ENCODE measurements around the gene TMEM44. TPM values are rescaled to one million over a fixed set of nuclear protein-coding genes. Genes with fewer than 3 reads are reported as not detected.

Gene TMEM44
- total and polyA plus RNA-seq, 11 donors: 3.8 to 8.5 (median 4.7) TPM

DNA sequence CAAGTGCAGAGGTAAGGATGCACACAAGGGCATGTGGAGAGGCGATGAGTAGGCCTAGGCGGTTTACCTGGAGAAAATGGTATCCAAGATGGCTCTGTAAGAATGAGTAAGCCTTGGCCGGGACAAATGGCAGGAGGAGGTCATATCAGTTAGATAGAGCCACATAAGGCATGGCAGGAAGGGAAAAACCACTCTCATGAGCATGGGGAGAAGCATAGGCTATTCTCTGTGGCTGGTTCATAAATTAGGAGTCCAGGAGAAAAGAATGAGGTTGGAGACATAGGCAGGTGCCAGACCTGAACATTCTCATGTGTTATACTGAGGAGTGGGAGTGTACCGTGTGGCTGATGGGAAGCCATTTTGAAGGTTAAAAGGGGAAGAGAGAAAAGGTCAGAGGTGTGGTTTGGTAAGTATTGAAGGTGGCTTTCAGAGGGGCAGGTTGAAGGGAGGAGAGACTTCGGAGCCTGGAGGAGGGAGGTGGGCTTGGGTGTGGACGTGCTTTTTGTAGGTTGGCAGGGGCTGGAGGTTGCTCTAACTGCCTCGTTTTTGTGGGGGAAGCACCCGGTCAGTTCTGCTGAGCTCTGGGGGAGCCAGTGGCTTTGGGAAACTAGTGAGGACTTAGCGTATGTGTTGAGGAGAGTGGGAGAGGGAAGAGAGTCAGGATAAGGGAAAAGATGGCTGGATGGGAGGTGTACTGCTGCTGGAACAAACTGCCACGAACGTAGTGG, 47.8 kb upstream of the TMEM44 start:
- no peaks in the 10 kb centered on the region for H3K27me3 ChIP-seq
- H3K4me1 ChIP-seq: peaks cover 4 to 23% (median 13%) of the 10 kb centered on the region in 12 donors
- no peak for DNase-seq
- no peak overlapping the region for H3K4me3 ChIP-seq
- no peak overlapping the region for H3K27ac ChIP-seq
- WGBS, 4 donors: 73 to 83% (median 79%) methylated on average over 11 of the region's 11 CpGs
- ATAC-seq: no peak
- H3K36me3 ChIP-seq: no peaks in the 10 kb centered on the region
- no peak for TF ChIP-seq POLR2A (IDR thresholded peaks at IDR 0.05)
- TF ChIP-seq, protein P1, sequence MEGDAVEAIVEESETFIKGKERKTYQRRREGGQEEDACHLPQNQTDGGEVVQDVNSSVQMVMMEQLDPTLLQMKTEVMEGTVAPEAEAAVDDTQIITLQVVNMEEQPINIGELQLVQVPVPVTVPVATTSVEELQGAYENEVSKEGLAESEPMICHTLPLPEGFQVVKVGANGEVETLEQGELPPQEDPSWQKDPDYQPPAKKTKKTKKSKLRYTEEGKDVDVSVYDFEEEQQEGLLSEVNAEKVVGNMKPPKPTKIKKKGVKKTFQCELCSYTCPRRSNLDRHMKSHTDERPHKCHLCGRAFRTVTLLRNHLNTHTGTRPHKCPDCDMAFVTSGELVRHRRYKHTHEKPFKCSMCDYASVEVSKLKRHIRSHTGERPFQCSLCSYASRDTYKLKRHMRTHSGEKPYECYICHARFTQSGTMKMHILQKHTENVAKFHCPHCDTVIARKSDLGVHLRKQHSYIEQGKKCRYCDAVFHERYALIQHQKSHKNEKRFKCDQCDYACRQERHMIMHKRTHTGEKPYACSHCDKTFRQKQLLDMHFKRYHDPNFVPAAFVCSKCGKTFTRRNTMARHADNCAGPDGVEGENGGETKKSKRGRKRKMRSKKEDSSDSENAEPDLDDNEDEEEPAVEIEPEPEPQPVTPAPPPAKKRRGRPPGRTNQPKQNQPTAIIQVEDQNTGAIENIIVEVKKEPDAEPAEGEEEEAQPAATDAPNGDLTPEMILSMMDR (IDR thresholded peaks at IDR 0.05): no peak
- no peaks in the 10 kb centered on the region for H3K9me3 ChIP-seq
- intact Hi-C loops (cut with DNase I): loop anchor here in 9 of 10 donors (5.0 to 10.0 kb wide), 11 partner anchors 204 to 844 kb away; no protein-coding TSS in a partner anchor

- peaks cover 0 to 22% (median 6%) of the 10 kb centered on the region in 12 donors for H3K4me1 ChIP-seq
- WGBS, 4 donors: 82 to 88% (median 84%) methylated on average over 1 of the region's 1 CpG
- H3K27ac ChIP-seq: no peak overlapping the region
- DNase-seq (no peak), ATAC-seq (no peak)
- no peaks in the 10 kb centered on the region for H3K9me3 ChIP-seq
- no peaks in the 10 kb centered on the region for H3K36me3 ChIP-seq
- intact Hi-C loops (cut with DNase I): loop anchor here in 2 of 10 donors (2.0 to 10.0 kb wide), 2 partner anchors 274 to 848 kb away; no protein-coding TSS in a partner anchor
- H3K4me3 ChIP-seq: no peak overlapping the region
- no peaks in the 10 kb centered on the region for H3K27me3 ChIP-seq
- TF ChIP-seq, protein P1 (IDR thresholded peaks at IDR 0.05): no peak
- TF ChIP-seq POLR2A (IDR thresholded peaks at IDR 0.05): no peak
Measured at GRCh38 chr3:194676471-194676870, 43.3 kb upstream of the TMEM44 start.

DNA sequence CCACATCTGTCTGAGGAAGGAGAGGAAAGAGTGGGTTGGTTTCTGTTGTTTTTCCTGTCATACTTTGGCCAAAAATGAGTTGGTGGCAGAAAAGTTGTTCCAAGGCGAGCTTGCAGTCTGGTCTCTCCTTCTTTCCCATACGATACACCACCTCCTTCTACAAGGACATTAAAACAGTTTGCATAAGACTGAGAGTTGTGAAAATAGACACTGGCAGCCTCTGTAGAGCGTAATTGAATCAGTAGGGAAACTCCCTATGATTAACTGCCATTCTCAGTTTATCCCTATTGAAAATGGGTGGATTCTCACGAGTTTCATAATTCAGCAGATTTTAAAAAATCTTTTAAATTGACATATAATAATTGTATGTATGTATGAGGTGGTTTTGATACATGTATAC, 42.5 kb upstream of the TMEM44 start:
- H3K36me3 ChIP-seq: no peaks in the 10 kb centered on the region
- 35 to 61% (median 42%) methylated on average over 4 of the region's 4 CpGs for WGBS, 4 donors
- no peak for ATAC-seq
- H3K27me3 ChIP-seq: no peaks in the 10 kb centered on the region
- peaks cover 0 to 30% (median 14%) of the 10 kb centered on the region in 12 donors for H3K4me1 ChIP-seq
- intact Hi-C loops (cut with DNase I): loop anchor here in 2 of 10 donors (2.0 to 10.0 kb wide), 2 partner anchors 275 to 849 kb away; no protein-coding TSS in a partner anchor
- TF ChIP-seq, protein P1 (IDR thresholded peaks at IDR 0.05): no peak
- TF ChIP-seq POLR2A (IDR thresholded peaks at IDR 0.05): no peak
- no peak for DNase-seq
- H3K27ac ChIP-seq: peak overlapping the region in 1 of 12 donors; percentile 24
- H3K9me3 ChIP-seq: no peaks in the 10 kb centered on the region
- no peak overlapping the region for H3K4me3 ChIP-seq

- DNase-seq (no peak), ATAC-seq (no peak)
- peaks cover 0 to 35% (median 17%) of the 10 kb centered on the region in 12 donors for H3K4me1 ChIP-seq
- no peak overlapping the region for H3K4me3 ChIP-seq
- intact Hi-C loops (cut with DNase I): loop anchor here in 1 of 10 donors (10.0 kb wide), 1 partner anchor 850 kb away; no protein-coding TSS in a partner anchor
- TF ChIP-seq, protein P1 (IDR thresholded peaks at IDR 0.05): no peak
- no peak for TF ChIP-seq POLR2A (IDR thresholded peaks at IDR 0.05)
- 36 to 44% (median 42%) methylated on average over 12 of the region's 12 CpGs for WGBS, 4 donors
- no peaks in the 10 kb centered on the region for H3K9me3 ChIP-seq
- peak overlapping the region in 2 of 12 donors; percentile 19 to 24 for H3K27ac ChIP-seq
- H3K27me3 ChIP-seq: no peaks in the 10 kb centered on the region
- no peaks in the 10 kb centered on the region for H3K36me3 ChIP-seq
Measured at GRCh38 chr3:194675081-194675640, 41.9 kb upstream of the TMEM44 start.

Data from heart left ventricle (tissue), 16 donors.